Measurements from ENCODE around the gene OR1D5.

The OR1D5 gene

DNA sequence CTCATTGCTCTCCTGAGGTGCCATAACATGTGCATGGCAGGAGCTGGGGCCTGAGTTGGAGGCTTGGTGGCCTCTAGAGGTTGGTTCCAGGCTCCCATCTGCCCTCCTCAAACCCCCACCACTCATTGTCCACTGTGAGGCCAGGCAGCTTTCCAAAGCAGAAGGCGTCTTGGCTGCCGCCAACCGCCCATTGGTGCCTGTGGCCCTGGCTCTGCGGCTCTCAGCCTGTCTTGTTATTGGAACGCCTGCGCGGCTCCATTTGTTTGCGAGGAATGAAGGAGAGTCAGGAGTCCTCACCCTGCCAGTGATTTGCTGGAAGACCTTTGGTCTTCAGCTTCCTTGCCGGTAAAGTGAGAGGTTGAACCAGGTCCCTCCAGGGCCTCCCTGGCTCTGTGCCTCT, 43.6 kb downstream of the OR1D5 start:
- no peaks in the 10 kb centered on the region for H3K36me3 ChIP-seq (ENCODE audit: low read length)
- H3K79me2 ChIP-seq (ENCODE audit: insufficient read depth, low read length), result no peaks in the 10 kb centered on the region
- H3K9me3 ChIP-seq (ENCODE audit: insufficient read depth, low read length), result no peaks in the 10 kb centered on the region
- H3K9me2 ChIP-seq (replicated peaks; ENCODE audit: insufficient read depth, low read length), result no peaks in the 10 kb centered on the region
- no peaks in the 10 kb centered on the region for H3F3A ChIP-seq (ENCODE audit: insufficient read depth)
- H2AFZ ChIP-seq (ENCODE audit: low read depth, low read length, severe bottlenecking), result no peak overlapping the region
- H3K4me2 ChIP-seq (ENCODE audit: low read depth, low read length, poor library complexity, severe bottlenecking), result no peak overlapping the region
- no peaks in the 10 kb centered on the region for H3K27me3 ChIP-seq (ENCODE audit: low read length)
- no peak for TF ChIP-seq EZH2phosphoT487 (conservative IDR thresholded peaks at IDR 0.05; ENCODE audit: low read length)
- TF ChIP-seq, protein P1, sequence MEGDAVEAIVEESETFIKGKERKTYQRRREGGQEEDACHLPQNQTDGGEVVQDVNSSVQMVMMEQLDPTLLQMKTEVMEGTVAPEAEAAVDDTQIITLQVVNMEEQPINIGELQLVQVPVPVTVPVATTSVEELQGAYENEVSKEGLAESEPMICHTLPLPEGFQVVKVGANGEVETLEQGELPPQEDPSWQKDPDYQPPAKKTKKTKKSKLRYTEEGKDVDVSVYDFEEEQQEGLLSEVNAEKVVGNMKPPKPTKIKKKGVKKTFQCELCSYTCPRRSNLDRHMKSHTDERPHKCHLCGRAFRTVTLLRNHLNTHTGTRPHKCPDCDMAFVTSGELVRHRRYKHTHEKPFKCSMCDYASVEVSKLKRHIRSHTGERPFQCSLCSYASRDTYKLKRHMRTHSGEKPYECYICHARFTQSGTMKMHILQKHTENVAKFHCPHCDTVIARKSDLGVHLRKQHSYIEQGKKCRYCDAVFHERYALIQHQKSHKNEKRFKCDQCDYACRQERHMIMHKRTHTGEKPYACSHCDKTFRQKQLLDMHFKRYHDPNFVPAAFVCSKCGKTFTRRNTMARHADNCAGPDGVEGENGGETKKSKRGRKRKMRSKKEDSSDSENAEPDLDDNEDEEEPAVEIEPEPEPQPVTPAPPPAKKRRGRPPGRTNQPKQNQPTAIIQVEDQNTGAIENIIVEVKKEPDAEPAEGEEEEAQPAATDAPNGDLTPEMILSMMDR (IDR thresholded peaks at IDR 0.05; ENCODE audit: insufficient read depth, low read length, poor library complexity, severe bottlenecking), result no peak
- no peak overlapping the region for H3K4me3 ChIP-seq (ENCODE audit: insufficient read depth, low read length, poor library complexity, severe bottlenecking)
- no peaks in the 10 kb centered on the region for H4K20me1 ChIP-seq (ENCODE audit: low read depth, low read length)
- no peak overlapping the region for H3K27ac ChIP-seq (ENCODE audit: low read depth, low read length)
- no peak overlapping the region for H3K9ac ChIP-seq (ENCODE audit: low read length)

DNA sequence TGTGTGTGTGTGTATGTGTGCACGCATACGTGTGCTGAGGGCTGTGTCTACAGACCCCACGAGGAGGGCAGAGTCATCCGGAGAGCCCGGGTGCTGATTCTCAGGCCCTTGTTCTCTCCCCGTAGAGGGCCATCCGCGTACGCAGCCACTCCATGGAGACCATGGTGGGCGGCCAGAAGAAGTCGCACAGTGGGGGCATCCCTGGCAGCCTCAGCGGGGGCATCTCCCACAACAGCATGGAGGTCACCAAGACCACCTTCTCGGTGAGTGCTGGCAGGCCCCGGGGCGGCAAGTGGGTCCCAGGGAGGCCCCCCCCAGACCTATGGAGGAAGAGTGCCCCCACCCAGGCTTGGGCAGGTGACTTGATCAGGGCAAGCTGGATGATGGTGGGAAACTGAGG, 45.5 kb downstream of the OR1D5 start:
- no peaks in the 10 kb centered on the region for H3K9me2 ChIP-seq (replicated peaks; ENCODE audit: insufficient read depth, low read length)
- H3K4me2 ChIP-seq (ENCODE audit: low read depth, low read length, poor library complexity, severe bottlenecking), result no peak overlapping the region
- no peaks in the 10 kb centered on the region for H4K20me1 ChIP-seq (ENCODE audit: low read depth, low read length)
- H3K27me3 ChIP-seq (ENCODE audit: low read length), result no peaks in the 10 kb centered on the region
- H3K9ac ChIP-seq (ENCODE audit: low read length), result no peak overlapping the region
- no peak overlapping the region for H2AFZ ChIP-seq (ENCODE audit: low read depth, low read length, severe bottlenecking)
- no peaks in the 10 kb centered on the region for H3K36me3 ChIP-seq (ENCODE audit: low read length)
- no peak overlapping the region for H3K27ac ChIP-seq (ENCODE audit: low read depth, low read length)
- H3K79me2 ChIP-seq (ENCODE audit: insufficient read depth, low read length), result no peaks in the 10 kb centered on the region
- no peaks in the 10 kb centered on the region for H3K9me3 ChIP-seq (ENCODE audit: insufficient read depth, low read length)
- H3F3A ChIP-seq (ENCODE audit: insufficient read depth), result no peaks in the 10 kb centered on the region
- H3K4me3 ChIP-seq (ENCODE audit: insufficient read depth, low read length, poor library complexity, severe bottlenecking), result no peak overlapping the region
- TF ChIP-seq, protein P1 (IDR thresholded peaks at IDR 0.05; ENCODE audit: insufficient read depth, low read length, poor library complexity, severe bottlenecking), result no peak
- no peak for TF ChIP-seq EZH2phosphoT487 (conservative IDR thresholded peaks at IDR 0.05; ENCODE audit: low read length)

DNA sequence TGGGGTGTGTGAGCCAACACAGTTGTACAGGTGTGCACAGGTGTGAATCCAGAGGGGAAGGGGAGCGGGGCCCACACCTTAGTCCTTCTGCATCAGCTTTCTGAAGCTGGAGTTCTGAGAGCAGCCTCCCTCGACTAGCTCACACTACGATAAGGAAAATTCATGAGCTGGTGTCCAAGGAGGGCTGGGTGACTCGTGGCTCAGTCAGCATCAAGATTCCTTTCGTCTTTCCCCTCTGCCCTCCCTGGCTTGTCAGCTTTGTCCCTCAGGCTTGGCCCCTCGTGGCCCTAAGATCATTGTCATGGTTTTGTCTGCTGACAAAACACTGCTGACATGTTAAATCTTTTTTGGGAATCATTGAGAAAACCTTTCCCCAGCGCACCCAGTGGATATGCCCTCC, 47.5 kb downstream of the OR1D5 start:
- TF ChIP-seq, protein P1 (IDR thresholded peaks at IDR 0.05; ENCODE audit: insufficient read depth, low read length, poor library complexity, severe bottlenecking), result no peak
- TF ChIP-seq EZH2phosphoT487 (conservative IDR thresholded peaks at IDR 0.05; ENCODE audit: low read length), result no peak
- no peak overlapping the region for H2AFZ ChIP-seq (ENCODE audit: low read depth, low read length, severe bottlenecking)
- H3F3A ChIP-seq (ENCODE audit: insufficient read depth), result no peaks in the 10 kb centered on the region
- H3K9me2 ChIP-seq (replicated peaks; ENCODE audit: insufficient read depth, low read length), result no peaks in the 10 kb centered on the region
- H3K4me2 ChIP-seq (ENCODE audit: low read depth, low read length, poor library complexity, severe bottlenecking), result no peak overlapping the region
- no peaks in the 10 kb centered on the region for H4K20me1 ChIP-seq (ENCODE audit: low read depth, low read length)
- H3K9ac ChIP-seq (ENCODE audit: low read length), result no peak overlapping the region
- no peak overlapping the region for H3K27ac ChIP-seq (ENCODE audit: low read depth, low read length)
- no peaks in the 10 kb centered on the region for H3K27me3 ChIP-seq (ENCODE audit: low read length)
- H3K36me3 ChIP-seq (ENCODE audit: low read length), result no peaks in the 10 kb centered on the region
- H3K4me3 ChIP-seq (ENCODE audit: insufficient read depth, low read length, poor library complexity, severe bottlenecking), result no peak overlapping the region
- H3K79me2 ChIP-seq (ENCODE audit: insufficient read depth, low read length), result no peaks in the 10 kb centered on the region
- H3K9me3 ChIP-seq (ENCODE audit: insufficient read depth, low read length), result no peaks in the 10 kb centered on the region

All from SU-DHL-6 (cell line).